Parathyroid adenoma (tissue), 2 donors: ENCODE data around the gene VPS33A.

Source experiments
- H2AFZ ChIP-seq: fragments of 300-600 bp; sonication (generic); one replicate; pipeline ENCODE4 v1.7.0; 2017; ENCODE audit warnings: antibody characterized with exemption, mild to moderate bottlenecking
- H3K27ac ChIP-seq: fragments of 300-600 bp; sonication (generic); one replicate; pipeline ENCODE4 v1.7.0; 2017
- H3K27me3 ChIP-seq: fragments of 300-600 bp; sonication (generic); one replicate; pipeline ENCODE4 v1.7.0; 2017; ENCODE audit warnings: low read length; ENCODE audit not compliant: control insufficient read depth, insufficient read depth
- H3K36me3 ChIP-seq: fragments of 300-600 bp; sonication (generic); one replicate; pipeline ENCODE4 v1.7.0; 2017; ENCODE audit warnings: low read length; ENCODE audit not compliant: control insufficient read depth, insufficient read depth
- H3K4me1 ChIP-seq: fragments of 300-600 bp; sonication (generic); one replicate; pipeline ENCODE4 v1.7.0; 2017; ENCODE audit warnings: control low read depth
- H3K4me2 ChIP-seq: fragments of 300-600 bp; sonication (generic); one replicate; pipeline ENCODE4 v1.7.0; 2017; ENCODE audit warnings: low read length
- H3K4me3 ChIP-seq: fragments of 300-600 bp; sonication (generic); one replicate; pipeline ENCODE4 v1.7.0; 2017; ENCODE audit warnings: low read depth, low read length
- H3K79me2 ChIP-seq: fragments of 300-600 bp; sonication (generic); one replicate; pipeline ENCODE4 v1.7.0; 2017; ENCODE audit warnings: control low read depth
- H3K9ac ChIP-seq: fragments of 300-600 bp; sonication (generic); one replicate; pipeline ENCODE4 v1.7.0; 2017; ENCODE audit warnings: mild to moderate bottlenecking
- H3K9me3 ChIP-seq: fragments of 300-600 bp; sonication (generic); one replicate; pipeline ENCODE4 v1.7.0; 2017; ENCODE audit warnings: low read length; ENCODE audit not compliant: control insufficient read depth
- TF ChIP-seq, protein P1 (sequence below): fragments of 300-600 bp; sonication (generic); IDR thresholded peaks from one replicate; pipeline ENCODE4 v1.7.0; 2017; ENCODE audit warnings: antibody characterized with exemption, mild to moderate bottlenecking
- donor health status: primary hyperparathyroidism.

The VPS33A gene

DNA sequence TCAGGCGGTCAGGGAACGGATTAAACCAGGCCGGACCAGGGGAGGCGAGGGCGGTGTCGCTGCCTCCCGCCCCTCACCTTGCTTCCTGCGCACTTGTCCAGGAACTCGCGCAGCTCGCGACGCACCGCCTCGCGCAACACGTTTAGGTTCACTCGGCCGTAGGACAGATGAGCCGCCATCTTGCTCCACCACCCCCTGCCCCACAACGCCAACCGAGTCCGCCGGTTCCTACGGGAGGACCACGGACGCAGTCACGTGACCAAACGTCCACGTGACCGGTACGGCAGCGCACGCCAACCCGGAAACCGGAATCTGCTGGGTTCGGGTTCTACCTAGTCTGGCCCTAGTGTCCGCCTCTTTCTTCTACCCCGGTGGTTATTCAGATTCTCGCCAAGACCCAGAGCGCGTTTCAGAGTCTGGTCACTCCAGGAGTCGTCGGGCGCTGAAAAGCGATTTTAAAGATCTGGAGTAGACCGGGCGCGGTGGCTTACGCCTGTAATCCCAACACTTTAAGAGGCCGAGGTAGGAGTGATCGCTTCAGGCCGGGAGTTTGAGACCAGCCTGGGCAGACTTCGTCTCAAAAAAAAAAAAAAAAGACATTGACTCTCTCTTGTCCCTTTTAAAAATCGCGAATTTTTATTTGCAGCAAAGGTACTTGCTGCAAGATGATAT, at the start of gene VPS33A:
Gene VPS33A (minus strand): TSS at position 265 of the 672 bp plus-strand sequence. CDS start 86 bp downstream, at position 179.
- H3K4me2 ChIP-seq: peak within 1 kb of the TSS; percentile 98
- no peaks in the 10 kb centered on the region for H3K79me2 ChIP-seq
- no peaks in the 10 kb centered on the region for H3K27me3 ChIP-seq
- H3K9ac ChIP-seq: peak within 1 kb of the TSS; percentile 74
- H2AFZ ChIP-seq: peak within 1 kb of the TSS; percentile 99
- H3K4me3 ChIP-seq: peak within 1 kb of the TSS; percentile 96
- TF ChIP-seq, protein P1, sequence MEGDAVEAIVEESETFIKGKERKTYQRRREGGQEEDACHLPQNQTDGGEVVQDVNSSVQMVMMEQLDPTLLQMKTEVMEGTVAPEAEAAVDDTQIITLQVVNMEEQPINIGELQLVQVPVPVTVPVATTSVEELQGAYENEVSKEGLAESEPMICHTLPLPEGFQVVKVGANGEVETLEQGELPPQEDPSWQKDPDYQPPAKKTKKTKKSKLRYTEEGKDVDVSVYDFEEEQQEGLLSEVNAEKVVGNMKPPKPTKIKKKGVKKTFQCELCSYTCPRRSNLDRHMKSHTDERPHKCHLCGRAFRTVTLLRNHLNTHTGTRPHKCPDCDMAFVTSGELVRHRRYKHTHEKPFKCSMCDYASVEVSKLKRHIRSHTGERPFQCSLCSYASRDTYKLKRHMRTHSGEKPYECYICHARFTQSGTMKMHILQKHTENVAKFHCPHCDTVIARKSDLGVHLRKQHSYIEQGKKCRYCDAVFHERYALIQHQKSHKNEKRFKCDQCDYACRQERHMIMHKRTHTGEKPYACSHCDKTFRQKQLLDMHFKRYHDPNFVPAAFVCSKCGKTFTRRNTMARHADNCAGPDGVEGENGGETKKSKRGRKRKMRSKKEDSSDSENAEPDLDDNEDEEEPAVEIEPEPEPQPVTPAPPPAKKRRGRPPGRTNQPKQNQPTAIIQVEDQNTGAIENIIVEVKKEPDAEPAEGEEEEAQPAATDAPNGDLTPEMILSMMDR: no peak
- no peaks in the 10 kb centered on the region for H3K4me1 ChIP-seq
- no peaks in the 10 kb centered on the region for H3K9me3 ChIP-seq
- H3K36me3 ChIP-seq: no peaks in the 10 kb centered on the region
- H3K27ac ChIP-seq: peak within 1 kb of the TSS; percentile 90

DNA sequence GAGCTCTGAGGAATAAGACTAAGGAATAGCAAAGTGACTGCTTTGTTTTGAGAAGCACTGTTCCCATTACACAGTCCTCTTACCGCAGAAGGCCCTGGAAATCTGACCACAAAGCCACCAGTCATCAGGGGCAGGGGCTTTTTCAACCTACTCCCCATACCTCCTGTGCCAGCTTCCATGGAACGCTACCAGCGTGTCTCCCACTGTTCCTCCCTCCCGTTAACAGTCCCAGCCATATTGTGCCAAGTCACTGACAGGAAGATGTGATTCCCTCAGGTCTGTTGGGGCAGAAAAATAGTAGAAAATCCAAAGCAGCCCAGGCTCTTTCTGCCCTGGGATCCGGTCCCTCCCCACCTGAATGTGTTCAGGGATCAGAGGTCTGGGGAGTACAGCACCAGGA, 46.6 kb upstream of the VPS33A start:
- H3K9me3 ChIP-seq: no peaks in the 10 kb centered on the region
- TF ChIP-seq, protein P1: no peak
- no peaks in the 10 kb centered on the region for H3K4me1 ChIP-seq
- H3K4me2 ChIP-seq: no peak overlapping the region
- no peak overlapping the region for H2AFZ ChIP-seq
- no peaks in the 10 kb centered on the region for H3K27me3 ChIP-seq
- H3K79me2 ChIP-seq: peaks cover 4% of the 10 kb centered on the region
- no peak overlapping the region for H3K4me3 ChIP-seq
- H3K36me3 ChIP-seq: peaks cover 2% of the 10 kb centered on the region
- H3K9ac ChIP-seq: no peak overlapping the region
- no peak overlapping the region for H3K27ac ChIP-seq

DNA sequence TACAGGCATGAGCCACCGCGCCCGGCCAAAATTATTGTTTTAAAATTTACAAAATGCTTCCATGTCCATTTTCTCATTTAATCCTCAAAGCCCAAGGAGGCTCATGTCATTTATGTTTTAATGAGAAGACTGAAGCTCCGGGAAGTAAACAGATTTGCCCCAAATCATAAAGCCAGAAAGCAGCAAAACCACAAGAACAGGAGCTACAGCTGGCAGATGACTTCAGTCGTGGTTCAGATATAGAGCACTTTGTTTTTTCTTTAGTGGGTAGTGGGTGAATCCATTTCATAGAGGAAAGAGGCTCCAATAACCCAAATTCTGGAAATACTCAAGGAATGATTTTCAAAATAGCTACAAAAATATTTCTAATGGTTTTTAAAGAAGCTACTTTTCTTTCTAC, 45.4 kb upstream of the VPS33A start:
- TF ChIP-seq, protein P1: no peak
- Histone ChIP-seq H3K36me3 (no peaks in the 10 kb centered on the region), H2AFZ (no peak overlapping the region), H3K79me2 (peaks cover 3% of the 10 kb centered on the region), H3K9ac (no peak overlapping the region), H3K4me3 (no peak overlapping the region), H3K4me1 (no peaks in the 10 kb centered on the region), H3K27me3 (no peaks in the 10 kb centered on the region), H3K9me3 (no peaks in the 10 kb centered on the region), H3K27ac (no peak overlapping the region), H3K4me2 (no peak overlapping the region)

DNA sequence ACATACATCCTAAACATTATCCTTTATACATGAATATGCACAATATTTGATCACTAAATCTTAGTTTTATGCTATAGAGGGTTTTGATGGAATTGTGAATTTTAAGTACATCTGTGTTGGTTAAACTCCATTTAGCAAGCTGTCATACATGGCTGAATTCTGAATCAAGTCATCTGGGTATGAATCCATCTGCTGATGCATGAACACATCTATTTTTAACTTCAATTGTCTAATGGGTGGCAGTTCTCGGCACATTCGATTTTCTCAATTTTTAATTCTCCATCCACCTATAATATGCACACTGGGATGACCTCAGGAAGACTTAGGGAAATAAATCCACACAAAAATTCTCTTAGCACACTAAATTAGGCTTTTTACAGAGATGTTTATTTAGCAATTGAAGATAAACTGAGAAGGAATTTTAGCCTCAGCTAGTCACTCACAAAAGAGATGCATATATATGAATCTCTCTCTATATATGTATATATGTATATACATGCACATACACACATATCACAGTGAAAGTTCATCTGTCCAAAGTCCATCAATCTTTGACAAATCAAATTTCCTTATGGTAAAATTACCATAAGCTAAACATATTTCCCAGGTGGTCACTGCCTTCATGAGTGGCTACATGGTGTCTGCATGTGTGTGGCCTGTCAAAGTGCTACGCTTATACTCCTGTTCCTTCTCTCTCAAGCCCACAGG, 44.5 kb upstream of the VPS33A start:
- H3K9ac ChIP-seq: no peak overlapping the region
- no peaks in the 10 kb centered on the region for H3K36me3 ChIP-seq

More for the DNA sequence above, 44.5 kb upstream of the VPS33A start:
- H3K27me3 ChIP-seq: no peaks in the 10 kb centered on the region
- no peaks in the 10 kb centered on the region for H3K9me3 ChIP-seq
- no peaks in the 10 kb centered on the region for H3K4me1 ChIP-seq
- H2AFZ ChIP-seq: no peak overlapping the region
- H3K4me2 ChIP-seq: no peak overlapping the region
- no peaks in the 10 kb centered on the region for H3K79me2 ChIP-seq
- H3K27ac ChIP-seq: no peak overlapping the region
- no peak overlapping the region for H3K4me3 ChIP-seq
- TF ChIP-seq, protein P1: no peak
